ENCODE results near the gene ADM5. TPM values are rescaled to one million over a fixed set of nuclear protein-coding genes. Genes with fewer than 3 reads are reported as not detected.

Gene ADM5
- polyA plus RNA-seq, 2 of the 4 experiments (the other 2 are of a cell fraction) = 2.0 to 4.3 TPM

GRCh38 chr19:49727217-49728030 is 38.0 kb downstream of the ADM5 start (continued):
- TF ChIP-seq, protein P1, sequence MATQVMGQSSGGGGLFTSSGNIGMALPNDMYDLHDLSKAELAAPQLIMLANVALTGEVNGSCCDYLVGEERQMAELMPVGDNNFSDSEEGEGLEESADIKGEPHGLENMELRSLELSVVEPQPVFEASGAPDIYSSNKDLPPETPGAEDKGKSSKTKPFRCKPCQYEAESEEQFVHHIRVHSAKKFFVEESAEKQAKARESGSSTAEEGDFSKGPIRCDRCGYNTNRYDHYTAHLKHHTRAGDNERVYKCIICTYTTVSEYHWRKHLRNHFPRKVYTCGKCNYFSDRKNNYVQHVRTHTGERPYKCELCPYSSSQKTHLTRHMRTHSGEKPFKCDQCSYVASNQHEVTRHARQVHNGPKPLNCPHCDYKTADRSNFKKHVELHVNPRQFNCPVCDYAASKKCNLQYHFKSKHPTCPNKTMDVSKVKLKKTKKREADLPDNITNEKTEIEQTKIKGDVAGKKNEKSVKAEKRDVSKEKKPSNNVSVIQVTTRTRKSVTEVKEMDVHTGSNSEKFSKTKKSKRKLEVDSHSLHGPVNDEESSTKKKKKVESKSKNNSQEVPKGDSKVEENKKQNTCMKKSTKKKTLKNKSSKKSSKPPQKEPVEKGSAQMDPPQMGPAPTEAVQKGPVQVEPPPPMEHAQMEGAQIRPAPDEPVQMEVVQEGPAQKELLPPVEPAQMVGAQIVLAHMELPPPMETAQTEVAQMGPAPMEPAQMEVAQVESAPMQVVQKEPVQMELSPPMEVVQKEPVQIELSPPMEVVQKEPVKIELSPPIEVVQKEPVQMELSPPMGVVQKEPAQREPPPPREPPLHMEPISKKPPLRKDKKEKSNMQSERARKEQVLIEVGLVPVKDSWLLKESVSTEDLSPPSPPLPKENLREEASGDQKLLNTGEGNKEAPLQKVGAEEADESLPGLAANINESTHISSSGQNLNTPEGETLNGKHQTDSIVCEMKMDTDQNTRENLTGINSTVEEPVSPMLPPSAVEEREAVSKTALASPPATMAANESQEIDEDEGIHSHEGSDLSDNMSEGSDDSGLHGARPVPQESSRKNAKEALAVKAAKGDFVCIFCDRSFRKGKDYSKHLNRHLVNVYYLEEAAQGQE (IDR thresholded peaks at IDR 0.05) = no peak
- TF ChIP-seq HES2 (IDR thresholded peaks at IDR 0.05) = no peak

DNA sequence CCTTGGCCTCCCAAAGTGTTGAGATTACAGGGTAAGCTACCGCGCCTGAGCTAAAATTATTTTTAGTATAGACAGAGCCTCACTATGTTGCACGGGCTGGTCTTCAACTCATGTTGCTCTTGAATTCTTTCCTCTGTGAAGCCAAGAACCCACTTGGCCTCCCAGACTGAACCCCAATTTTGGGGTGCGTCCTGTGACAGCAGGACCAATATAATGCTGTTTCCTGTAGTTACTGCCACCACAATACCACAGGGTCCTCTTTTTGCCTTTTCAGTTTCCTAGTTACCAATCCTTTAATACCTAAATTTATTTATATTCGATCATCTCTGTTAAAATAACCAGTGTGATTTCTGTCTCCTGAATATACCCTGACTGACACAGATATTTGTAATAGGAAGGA is 40.8 kb downstream of the ADM5 start:
- ChIA-PET POLR2A (no interaction called here), CTCF (interaction anchor here (1.6 to 2.5 kb wide), 3 partner anchors 11 to 13 kb away, joined by 3 to 9 read pairs (median 7); no protein-coding TSS in a partner anchor)
- Histone ChIP-seq H3K27ac (no peak overlapping the region), H3K4me2 (no peak overlapping the region), H3K4me3 (no peak overlapping the region), H3K4me1 (no peaks in the 10 kb centered on the region), H3K9me3 (no peaks in the 10 kb centered on the region)
- no peak for DNase-seq (ENCODE audit: low read depth in 1 of 2, low spot score in 1 of 2)
- ATAC-seq = no peak
- no peak for FAIRE-seq
- 78% methylated on average over 5 of the region's 5 CpGs for WGBS (ENCODE audit: missing lambda C conversion rate)
- TF ChIP-seq CEBPB (IDR thresholded peaks at IDR 0.05) = no peak
- TF ChIP-seq RNF2 (IDR thresholded peaks at IDR 0.05; ENCODE audit: borderline replicate concordance, low read depth) = no peak
- TF ChIP-seq JUNB (IDR thresholded peaks at IDR 0.05) = no peak
- TF ChIP-seq HMGXB4 (CRISPR knock-in tag; IDR thresholded peaks at IDR 0.05; ENCODE audit: borderline replicate concordance) = no peak
- no peak for TF ChIP-seq CHD2 (IDR thresholded peaks at IDR 0.05; ENCODE audit: low read length, partially characterized antibody)
- TF ChIP-seq, protein P1 (IDR thresholded peaks at IDR 0.05) = no peak
- TF ChIP-seq ZSCAN20 (CRISPR knock-in tag; IDR thresholded peaks at IDR 0.05) = no peak
- TF ChIP-seq FOXS1 (CRISPR knock-in tag; IDR thresholded peaks at IDR 0.05) = no peak
- TF ChIP-seq HDAC2 (IDR thresholded peaks at IDR 0.05) = no peak
- no peak for TF ChIP-seq CBX8 (IDR thresholded peaks at IDR 0.05)
- no peak for TF ChIP-seq RCOR1 (IDR thresholded peaks at IDR 0.05; ENCODE audit: low read depth, low read length)
- TF ChIP-seq HEYL (CRISPR knock-in tag; IDR thresholded peaks at IDR 0.05) = no peak
- TF ChIP-seq, protein P2, sequence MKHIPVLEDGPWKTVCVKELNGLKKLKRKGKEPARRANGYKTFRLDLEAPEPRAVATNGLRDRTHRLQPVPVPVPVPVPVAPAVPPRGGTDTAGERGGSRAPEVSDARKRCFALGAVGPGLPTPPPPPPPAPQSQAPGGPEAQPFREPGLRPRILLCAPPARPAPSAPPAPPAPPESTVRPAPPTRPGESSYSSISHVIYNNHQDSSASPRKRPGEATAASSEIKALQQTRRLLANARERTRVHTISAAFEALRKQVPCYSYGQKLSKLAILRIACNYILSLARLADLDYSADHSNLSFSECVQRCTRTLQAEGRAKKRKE (CRISPR knock-in tag; IDR thresholded peaks at IDR 0.05; ENCODE audit: low read depth) = no peak
- no peak for TF ChIP-seq SREBF2 (IDR thresholded peaks at IDR 0.05)
- TF ChIP-seq PHF8 (IDR thresholded peaks at IDR 0.05; ENCODE audit: borderline replicate concordance, low read depth) = no peak
- no peak for TF ChIP-seq JUN (IDR thresholded peaks at IDR 0.05)
